Sigmoid colon (tissue), 4 donors: Measurements from ENCODE around the gene CAPRIN1.

ENCODE experiments used
- CTCF ChIP-seq, 4 experiments: fragments of 450-650 bp in 3 of 4; fragments of 200-600 bp in 1 of 4; IDR thresholded peaks; one replicate each; pipeline ENCODE4 v1.5.1; 2016 to 2019; ENCODE audit warnings: antibody characterized with exemption in 4 of 4, mild to moderate bottlenecking in 3 of 4, moderate library complexity in 2 of 4
- POLR2A ChIP-seq, 2 donors: fragments of 450-650 bp; IDR thresholded peaks; one replicate each; pipeline ENCODE4 v1.6.1; 2016; ENCODE audit warnings: antibody characterized with exemption in 2 of 2, mild to moderate bottlenecking in 2 of 2, moderate library complexity in 2 of 2
- POLR2AphosphoS5 ChIP-seq, 4 donors: sonication (generic); formaldehyde crosslinking; IDR thresholded peaks; one replicate each; pipeline ENCODE4 v1.6.1; 2017; ENCODE audit warnings: antibody characterized with exemption in 4 of 4

GRCh38 chr11:34136420-34136819 lies 84.9 kb downstream of the CAPRIN1 start:
- TF ChIP-seq CTCF (IDR thresholded peaks at IDR 0.05) (no peak), POLR2AphosphoS5 (IDR thresholded peaks at IDR 0.05) (no peak), POLR2A (IDR thresholded peaks at IDR 0.05) (no peak)
